HG02970 (cell line): ENCODE data around the gene MOV10L1.
"Not testable (repeated sequence)": the region's sequence is repeated elsewhere in the genome, so short reads cannot be mapped to it uniquely, and the experiment has no call there.

ENCODE experiments used
- ATAC-seq: cut with Tn5 transposase; IDR thresholded peaks from one replicate; pipeline ENCODE4 v1.9.1; 2021; ENCODE audit warnings: mild to moderate bottlenecking, moderate library complexity, moderate number of reproducible peaks; ENCODE audit not compliant: unreplicated experiment, low FRiP score

Gene MOV10L1

GRCh38 chr22:50076646-50077535 is 12.9 kb upstream of the MOV10L1 start:
- no peak for ATAC-seq

- no peak for ATAC-seq
Observed at GRCh38 chr22:50078246-50078645, 11.6 kb upstream of the MOV10L1 start.

GRCh38 chr22:50078761-50079160 is 11.0 kb upstream of the MOV10L1 start:
- no peak for ATAC-seq

- ATAC-seq, result no peak
Observed at GRCh38 chr22:50080077-50080465, 9.7 kb upstream of the MOV10L1 start.

- ATAC-seq, result no peak
Observed at GRCh38 chr22:50081426-50082196, 8.2 kb upstream of the MOV10L1 start.

GRCh38 chr22:50082197-50082715 is 7.5 kb upstream of the MOV10L1 start:
- no peak for ATAC-seq

GRCh38 chr22:50082961-50083461 is 6.8 kb upstream of the MOV10L1 start:
- no peak for ATAC-seq

- no peak for ATAC-seq
Observed at GRCh38 chr22:50083462-50084079, 6.2 kb upstream of the MOV10L1 start.

- no peak for ATAC-seq
Observed at GRCh38 chr22:50084080-50084477, 5.7 kb upstream of the MOV10L1 start.

GRCh38 chr22:50084614-50085021 is 5.2 kb upstream of the MOV10L1 start:
- no peak for ATAC-seq

GRCh38 chr22:50085211-50085972 is 4.4 kb upstream of the MOV10L1 start, which contains the start of gene MLC1:
TSS of gene MLC1 (minus strand) at chr22:50085426. CDS start at chr22:50084902, 524 bp downstream.
- no peak for ATAC-seq

- ATAC-seq, result no peak
Observed at GRCh38 chr22:50086526-50086925, 3.3 kb upstream of the MOV10L1 start.

GRCh38 chr22:50086975-50087374 is 2.8 kb upstream of the MOV10L1 start:
- not testable (repeated sequence) for ATAC-seq

GRCh38 chr22:50087646-50088045 is 2.2 kb upstream of the MOV10L1 start:
- no peak for ATAC-seq

- ATAC-seq, result no peak
Observed at GRCh38 chr22:50088096-50088495, 1.7 kb upstream of the MOV10L1 start.

- ATAC-seq, result no peak
Observed at GRCh38 chr22:50089231-50089630, 575 bp upstream of the MOV10L1 start.

- ATAC-seq, result no peak
Observed at GRCh38 chr22:50090412-50090714, 557 bp downstream of the MOV10L1 start.

- no peak for ATAC-seq
Observed at GRCh38 chr22:50091092-50091768, 1.4 kb downstream of the MOV10L1 start.

GRCh38 chr22:50092342-50092741 is 2.5 kb downstream of the MOV10L1 start:
- no peak for ATAC-seq
